Spinal cord (tissue), 10 donors: ENCODE results near the gene DNAJB1. TPM values are rescaled to one million over a fixed set of nuclear protein-coding genes. Genes with fewer than 3 reads are reported as not detected.

Experiments used
- DNase-seq, 6 donors: peaks; one replicate each; pipeline versions ENCODE4 v3.0.0 to v3.0.0-alpha.2; 2013 to 2015; ENCODE audit warnings: low spot score in 6 of 6, low read depth in 4 of 6
- H3K27ac ChIP-seq: one replicate; pipeline ENCODE4 v1.5.1; 2013; ENCODE audit warnings: low read depth, low read length, control low read depth
- H3K27me3 ChIP-seq: one replicate; pipeline ENCODE4 v1.6.1; 2013; ENCODE audit warnings: low read length; ENCODE audit not compliant: control insufficient read depth, insufficient read depth
- H3K36me3 ChIP-seq: one replicate; pipeline ENCODE4 v1.6.1; 2013; ENCODE audit warnings: low read length; ENCODE audit not compliant: control insufficient read depth, insufficient read depth
- H3K4me1 ChIP-seq: one replicate; pipeline ENCODE4 v1.6.1; 2013; ENCODE audit warnings: low read length; ENCODE audit not compliant: control insufficient read depth, insufficient read depth
- H3K4me3 ChIP-seq: one replicate; pipeline ENCODE4 v1.5.1; 2013; ENCODE audit warnings: low read depth, low read length, control low read depth
- H3K9me3 ChIP-seq: one replicate; pipeline ENCODE4 v1.6.1; 2013; ENCODE audit warnings: low read length; ENCODE audit not compliant: control insufficient read depth, insufficient read depth
- WGBS: methylation state at CpG from one replicate; pipeline ENCODE4 v1.1.5; 2013; ENCODE audit warnings: missing lambda C conversion rate; ENCODE audit not compliant: insufficient coverage; 5-methylcytosine and 5-hydroxymethylcytosine counted together
- polyA plus RNA-seq, 2 donors: library from polyadenylated mRNA; unstranded; fragments of 120-200 nt; gene quantifications; one replicate each; pipeline ENCODE4 v1.2.1, GENCODE V29; 2013; ENCODE audit not compliant: insufficient read length in 2 of 2
- total RNA-seq, 2 donors: library from RNA; depleted of rRNA in 1 of 2; stranded (reverse); fragments of 120-200 nt in 1 of 2; fragments of >200 nt in 1 of 2; gene quantifications; one replicate each; pipeline versions ENCODE4 v1.2.3 to v1.2.4, GENCODE V29; 2013 to 2014
- donor health status: healthy.

The DNAJB1 gene
- total and polyA plus RNA-seq, 4 donors, result 78.3 to 102 (median 88.1) TPM

DNA sequence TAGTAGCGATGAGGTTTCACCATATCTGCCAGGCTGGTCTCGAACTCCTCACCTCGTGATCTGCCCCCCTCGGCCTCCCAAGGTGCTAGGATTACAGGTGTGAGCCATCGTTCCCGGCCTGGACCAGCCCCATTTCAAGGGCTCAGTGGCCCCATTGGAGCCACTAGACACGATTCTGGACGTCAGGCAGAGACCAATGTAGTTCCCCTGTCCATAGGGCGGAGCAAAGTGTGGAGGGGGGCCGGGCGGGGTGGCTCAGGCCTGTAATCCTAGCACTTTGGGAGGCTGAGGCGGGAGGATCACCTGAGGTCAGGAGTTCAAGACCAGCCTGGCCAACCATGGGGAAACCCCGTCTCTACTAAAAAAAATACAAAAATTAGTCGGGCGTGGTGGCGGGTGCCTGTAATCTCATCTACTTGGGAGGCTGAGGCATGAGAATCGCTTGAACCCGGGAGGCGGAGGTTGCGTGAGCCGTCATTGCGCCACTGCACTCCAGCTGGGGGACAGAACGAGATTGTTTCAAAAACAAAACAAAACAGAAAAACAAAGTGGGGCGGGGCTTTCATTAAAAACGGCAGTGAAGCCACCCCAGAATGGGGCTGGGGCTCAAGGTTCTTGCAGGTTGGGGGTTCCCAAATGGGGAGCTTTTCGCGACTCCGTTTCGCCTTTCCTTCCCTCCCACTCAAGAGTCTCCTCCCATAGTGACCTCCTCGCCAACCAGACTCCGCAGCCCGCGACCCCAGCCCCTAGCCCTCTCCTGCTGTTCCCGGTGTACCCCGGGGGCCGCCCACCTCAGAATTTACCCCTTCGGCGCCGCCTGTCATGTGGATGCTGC lies 10.4 kb upstream of the DNAJB1 start:
- no peaks in the 10 kb centered on the region for H3K27me3 ChIP-seq
- WGBS, result 44% methylated on average over 39 of the region's 39 CpGs
- peaks cover 3% of the 10 kb centered on the region for H3K36me3 ChIP-seq
- H3K4me3 ChIP-seq, result peak overlapping the region; percentile 98
- H3K27ac ChIP-seq, result peak overlapping the region; percentile 98
- H3K4me1 ChIP-seq, result peaks cover 22% of the 10 kb centered on the region
- DNase-seq, result no peak
- H3K9me3 ChIP-seq, result no peaks in the 10 kb centered on the region

- Histone ChIP-seq H3K4me1 (peaks cover 15% of the 10 kb centered on the region), H3K27ac (no peak overlapping the region), H3K36me3 (no peaks in the 10 kb centered on the region), H3K9me3 (no peaks in the 10 kb centered on the region), H3K27me3 (no peaks in the 10 kb centered on the region), H3K4me3 (no peak overlapping the region)
- WGBS, result 88% methylated on average over 2 of the region's 4 CpGs
- no peak for DNase-seq
Observed at GRCh38 chr19:14526423-14526822, 8.2 kb upstream of the DNAJB1 start.

- 47% methylated on average over 5 of the region's 6 CpGs for WGBS
- Histone ChIP-seq H3K27ac (peak overlapping the region; percentile 22), H3K36me3 (no peaks in the 10 kb centered on the region)
Observed at GRCh38 chr19:14525729-14526128, 7.5 kb upstream of the DNAJB1 start.

GRCh38 chr19:14520543-14520942 lies 2.3 kb upstream of the DNAJB1 start:
- Histone ChIP-seq H3K27me3 (no peaks in the 10 kb centered on the region), H3K9me3 (no peaks in the 10 kb centered on the region), H3K4me1 (peaks cover 30% of the 10 kb centered on the region), H3K4me3 (no peak overlapping the region), H3K36me3 (peaks cover 13% of the 10 kb centered on the region), H3K27ac (no peak overlapping the region)
- 86% methylated on average over 2 of the region's 4 CpGs for WGBS
- no peak for DNase-seq

More at GRCh38 chr19:14525729-14526128, 7.5 kb upstream of the DNAJB1 start:
- Histone ChIP-seq H3K4me3 (no peak overlapping the region), H3K4me1 (peaks cover 11% of the 10 kb centered on the region), H3K27me3 (no peaks in the 10 kb centered on the region), H3K9me3 (no peaks in the 10 kb centered on the region)
- no peak for DNase-seq

- Histone ChIP-seq H3K36me3 (peaks cover 19% of the 10 kb centered on the region), H3K4me1 (peaks cover 32% of the 10 kb centered on the region), H3K4me3 (no peak overlapping the region), H3K9me3 (no peaks in the 10 kb centered on the region), H3K27ac (no peak overlapping the region), H3K27me3 (no peaks in the 10 kb centered on the region)
- DNase-seq, result no peak
- WGBS, result 67% methylated on average over 1 of the region's 2 CpGs
Observed at GRCh38 chr19:14519860-14520407, 1.7 kb upstream of the DNAJB1 start.

- WGBS, result 100% methylated on average over 5 of the region's 22 CpGs
- Histone ChIP-seq H3K36me3 (peaks cover 24% of the 10 kb centered on the region), H3K4me1 (peaks cover 33% of the 10 kb centered on the region), H3K4me3 (no peak overlapping the region), H3K27me3 (no peaks in the 10 kb centered on the region), H3K9me3 (no peaks in the 10 kb centered on the region), H3K27ac (no peak overlapping the region)
- no peak for DNase-seq
Observed at GRCh38 chr19:14519245-14519859, 1.2 kb upstream of the DNAJB1 start.

GRCh38 chr19:14517446-14517839 lies 754 bp downstream of the DNAJB1 start:
- Histone ChIP-seq H3K36me3 (peaks cover 33% of the 10 kb centered on the region), H3K4me3 (peak overlapping the region; percentile 94), H3K27me3 (no peaks in the 10 kb centered on the region), H3K27ac (peak overlapping the region; percentile 86), H3K4me1 (peaks cover 36% of the 10 kb centered on the region), H3K9me3 (no peaks in the 10 kb centered on the region)
- no peak for DNase-seq
- under 1% methylated on average over 32 of the region's 32 CpGs for WGBS

GRCh38 chr19:14516746-14517438 lies 1.3 kb downstream of the DNAJB1 start:
- 47% methylated on average over 8 of the region's 22 CpGs for WGBS
- peaks cover 33% of the 10 kb centered on the region for H3K36me3 ChIP-seq
- H3K4me3 ChIP-seq, result peak overlapping the region; percentile 94
- no peaks in the 10 kb centered on the region for H3K9me3 ChIP-seq
- peak overlapping the region; percentile 86 for H3K27ac ChIP-seq
- no peak for DNase-seq
- no peaks in the 10 kb centered on the region for H3K27me3 ChIP-seq
- peaks cover 36% of the 10 kb centered on the region for H3K4me1 ChIP-seq

GRCh38 chr19:14516048-14516534 lies 2.1 kb downstream of the DNAJB1 start:
- Histone ChIP-seq H3K27me3 (no peaks in the 10 kb centered on the region), H3K36me3 (peaks cover 33% of the 10 kb centered on the region), H3K9me3 (no peaks in the 10 kb centered on the region), H3K4me1 (peaks cover 36% of the 10 kb centered on the region), H3K27ac (no peak overlapping the region), H3K4me3 (peak overlapping the region; percentile 94)
- DNase-seq, result no peak
- 87% methylated on average over 12 of the region's 15 CpGs for WGBS
